ENCODE data around the gene RSAD1. TPM values are rescaled to one million over a fixed set of nuclear protein-coding genes. Genes with fewer than 3 reads are reported as not detected.
A peak's percentile ranks its signal among the peaks of the same experiment; 100 is the strongest.

The RSAD1 gene
- total and polyA plus RNA-seq, 2 donors from 2014 or later = 38.9 to 39.9 TPM

DNA sequence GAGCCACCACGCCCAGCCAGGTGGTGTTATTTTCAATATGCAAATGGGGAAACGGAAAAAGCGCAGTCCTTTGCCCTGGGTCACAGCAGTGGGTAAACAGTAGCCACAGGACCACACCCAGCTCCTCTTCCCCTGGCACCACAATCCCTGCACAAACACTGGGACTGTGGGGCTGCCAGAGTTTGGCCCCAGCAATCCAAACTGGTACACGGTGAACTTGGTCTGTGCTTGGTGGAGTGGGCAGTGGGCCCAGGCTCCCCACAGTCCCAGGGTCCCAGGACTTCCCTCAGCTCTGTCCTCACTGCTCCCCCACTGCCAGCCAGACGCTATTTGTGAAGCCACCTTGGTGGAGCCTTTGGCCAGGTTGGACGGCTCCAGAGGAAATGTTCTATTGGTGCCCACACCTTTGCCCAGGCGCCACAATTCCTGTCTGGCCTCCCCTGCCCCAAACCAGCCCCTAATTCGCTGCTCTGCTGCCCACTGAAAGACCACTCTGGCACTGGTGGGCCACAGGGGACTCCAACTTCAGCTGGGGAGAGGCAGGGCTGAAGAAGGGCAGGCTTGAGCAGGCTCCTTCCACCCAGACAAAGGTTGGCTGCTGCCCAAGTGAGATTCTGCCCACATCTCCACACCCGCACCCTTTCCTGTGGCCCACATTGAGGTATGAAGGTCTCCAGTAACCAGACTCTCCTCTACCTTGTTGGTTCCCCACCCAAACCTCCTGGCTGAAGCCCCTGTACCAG, 12.1 kb upstream of the RSAD1 start:
- Histone ChIP-seq H3K4me3 (ENCODE audit: low read length in 3 of 3) (no peak overlapping the region), H3K9me3 (ENCODE audit: control insufficient read depth in 2 of 3, insufficient read depth in 1 of 3, low read length in 3 of 3) (no peaks in the 10 kb centered on the region), H3K36me3 (ENCODE audit: control insufficient read depth in 2 of 3, insufficient read depth in 3 of 3, low read length in 3 of 3) (peaks cover 0 to 23% (median 2%) of the 10 kb centered on the region in 3 donors), H3K27ac (ENCODE audit: low read depth in 2 of 2, low read length in 2 of 2) (peak overlapping the region in 1 of 2 donors; percentile 43), H3K4me1 (ENCODE audit: control insufficient read depth in 2 of 3, insufficient read depth in 2 of 3, low read depth in 1 of 3, low read length in 3 of 3) (peaks cover 0 to 7% (median 0%) of the 10 kb centered on the region in 3 donors), H3K9ac (ENCODE audit: low read length in 3 of 3) (no peak overlapping the region), H3K27me3 (ENCODE audit: control insufficient read depth, insufficient read depth, low read length) (no peaks in the 10 kb centered on the region)
- no peak for FAIRE-seq
- DNase-seq = no peak
- TF ChIP-seq, protein P1, sequence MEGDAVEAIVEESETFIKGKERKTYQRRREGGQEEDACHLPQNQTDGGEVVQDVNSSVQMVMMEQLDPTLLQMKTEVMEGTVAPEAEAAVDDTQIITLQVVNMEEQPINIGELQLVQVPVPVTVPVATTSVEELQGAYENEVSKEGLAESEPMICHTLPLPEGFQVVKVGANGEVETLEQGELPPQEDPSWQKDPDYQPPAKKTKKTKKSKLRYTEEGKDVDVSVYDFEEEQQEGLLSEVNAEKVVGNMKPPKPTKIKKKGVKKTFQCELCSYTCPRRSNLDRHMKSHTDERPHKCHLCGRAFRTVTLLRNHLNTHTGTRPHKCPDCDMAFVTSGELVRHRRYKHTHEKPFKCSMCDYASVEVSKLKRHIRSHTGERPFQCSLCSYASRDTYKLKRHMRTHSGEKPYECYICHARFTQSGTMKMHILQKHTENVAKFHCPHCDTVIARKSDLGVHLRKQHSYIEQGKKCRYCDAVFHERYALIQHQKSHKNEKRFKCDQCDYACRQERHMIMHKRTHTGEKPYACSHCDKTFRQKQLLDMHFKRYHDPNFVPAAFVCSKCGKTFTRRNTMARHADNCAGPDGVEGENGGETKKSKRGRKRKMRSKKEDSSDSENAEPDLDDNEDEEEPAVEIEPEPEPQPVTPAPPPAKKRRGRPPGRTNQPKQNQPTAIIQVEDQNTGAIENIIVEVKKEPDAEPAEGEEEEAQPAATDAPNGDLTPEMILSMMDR (IDR thresholded peaks at IDR 0.05; ENCODE audit: borderline replicate concordance, extremely low read depth, insufficient read depth) = no peak
- intact Hi-C loops (cut with DNase I) = no loop called here

DNA sequence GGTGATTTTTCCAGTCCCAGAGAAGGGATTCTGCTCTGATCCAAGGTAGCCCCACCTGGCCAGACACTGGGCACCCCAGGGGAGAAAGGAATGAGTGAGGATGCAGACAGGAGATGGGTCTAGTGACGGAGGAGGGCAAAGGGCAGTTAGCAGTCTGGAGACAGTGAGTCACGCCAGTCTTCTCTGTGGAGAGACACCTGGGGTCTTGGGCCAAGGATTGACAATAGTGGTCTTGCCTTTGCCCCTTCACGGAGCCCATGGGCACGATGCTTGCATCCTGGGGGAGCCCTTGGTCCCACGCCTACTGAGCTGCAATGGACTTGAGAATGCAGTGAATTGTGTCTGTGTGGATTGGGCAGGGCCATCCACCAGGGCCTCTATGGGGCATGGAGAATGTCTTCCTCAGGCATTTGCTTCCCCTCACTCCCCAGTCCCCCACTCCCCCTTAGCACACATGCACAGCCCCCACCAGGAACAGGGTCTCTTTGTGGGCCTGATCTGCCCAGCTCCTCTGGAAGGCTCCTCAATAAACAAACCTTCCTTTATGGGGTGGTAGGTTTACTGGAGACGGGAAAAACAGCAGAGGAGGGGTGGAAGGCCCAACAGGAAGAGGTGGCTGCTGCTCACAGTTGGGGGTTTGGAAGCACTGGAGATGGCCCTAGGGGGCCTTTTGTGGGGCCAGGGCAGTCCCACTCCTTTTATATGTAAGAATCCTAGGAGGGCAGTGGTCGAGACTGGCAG, 11.4 kb upstream of the RSAD1 start:
- H3K27me3 ChIP-seq (ENCODE audit: control insufficient read depth, insufficient read depth, low read length) = no peaks in the 10 kb centered on the region
- intact Hi-C loops (cut with DNase I) = no loop called here
- H3K4me3 ChIP-seq (ENCODE audit: low read length in 3 of 3) = no peak overlapping the region
- DNase-seq = no peak
- H3K9me3 ChIP-seq (ENCODE audit: control insufficient read depth in 2 of 3, insufficient read depth in 1 of 3, low read length in 3 of 3) = no peaks in the 10 kb centered on the region
- H3K36me3 ChIP-seq (ENCODE audit: control insufficient read depth in 2 of 3, insufficient read depth in 3 of 3, low read length in 3 of 3) = peaks cover 0 to 21% (median 2%) of the 10 kb centered on the region in 3 donors
- H3K4me1 ChIP-seq (ENCODE audit: control insufficient read depth in 2 of 3, insufficient read depth in 2 of 3, low read depth in 1 of 3, low read length in 3 of 3) = peaks cover 0 to 8% (median 6%) of the 10 kb centered on the region in 3 donors
- no peak for FAIRE-seq
- TF ChIP-seq, protein P1 (IDR thresholded peaks at IDR 0.05; ENCODE audit: borderline replicate concordance, extremely low read depth, insufficient read depth) = no peak
- H3K27ac ChIP-seq (ENCODE audit: low read depth in 2 of 2, low read length in 2 of 2) = peak overlapping the region in 1 of 2 donors; percentile 43
- no peak overlapping the region for H3K9ac ChIP-seq (ENCODE audit: low read length in 3 of 3)

DNA sequence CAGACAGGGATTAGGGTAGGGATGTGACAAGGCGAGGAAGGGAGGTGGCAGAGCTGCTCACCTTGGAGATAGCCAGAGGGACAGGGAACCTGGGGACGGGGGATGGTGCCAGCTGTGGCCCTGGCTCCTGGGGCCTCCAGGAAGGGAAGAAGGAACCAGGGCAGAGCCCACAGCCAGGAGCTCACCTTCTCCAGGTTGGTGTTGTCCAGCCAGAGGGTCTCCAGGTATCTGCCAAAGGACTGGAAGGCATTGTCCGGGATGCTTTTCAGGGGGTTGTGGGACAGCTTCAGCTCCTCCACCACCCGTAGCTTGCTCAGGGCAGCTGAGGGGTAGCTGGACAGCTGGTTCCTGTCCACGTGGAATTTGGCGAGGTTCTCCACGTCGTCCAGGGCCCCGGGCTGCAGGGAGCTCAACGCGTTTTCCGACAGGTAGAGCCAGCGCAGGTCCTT, 10.8 kb upstream of the RSAD1 start:
- Histone ChIP-seq H3K9ac (ENCODE audit: low read length in 3 of 3) (no peak overlapping the region), H3K27ac (ENCODE audit: low read depth in 2 of 2, low read length in 2 of 2) (no peak overlapping the region), H3K9me3 (ENCODE audit: control insufficient read depth in 2 of 3, insufficient read depth in 1 of 3, low read length in 3 of 3) (no peaks in the 10 kb centered on the region), H3K4me3 (ENCODE audit: low read length in 3 of 3) (no peak overlapping the region), H3K36me3 (ENCODE audit: control insufficient read depth in 2 of 3, insufficient read depth in 3 of 3, low read length in 3 of 3) (peaks cover 0 to 21% (median 4%) of the 10 kb centered on the region in 3 donors), H3K4me1 (ENCODE audit: control insufficient read depth in 2 of 3, insufficient read depth in 2 of 3, low read depth in 1 of 3, low read length in 3 of 3) (peaks cover 0 to 10% (median 10%) of the 10 kb centered on the region in 3 donors), H3K27me3 (ENCODE audit: control insufficient read depth, insufficient read depth, low read length) (no peaks in the 10 kb centered on the region)
- TF ChIP-seq, protein P1 (IDR thresholded peaks at IDR 0.05; ENCODE audit: borderline replicate concordance, extremely low read depth, insufficient read depth) = no peak
- DNase-seq (no peak), FAIRE-seq (no peak)
- intact Hi-C loops (cut with DNase I) = no loop called here

Data from kidney (tissue), 14 donors.